Thyroid gland (tissue), 4 donors: ENCODE data around the gene OOSP3. TPM values are rescaled to one million over a fixed set of nuclear protein-coding genes. Genes with fewer than 3 reads are reported as not detected.
"Not testable (repeated sequence)": the region's sequence is repeated elsewhere in the genome, so short reads cannot be mapped to it uniquely, and the experiment has no call there.

ENCODE experiments used
- DNase-seq, 2 donors: peaks; one replicate each; pipeline ENCODE4 v3.0.0-alpha.2; 2019
- H3K27ac ChIP-seq, 3 donors: fragments of 200-600 bp; sonication (generic); 1 replicate in 2 of 3; 2 replicates in 1 of 3; pipeline ENCODE4 v1.5.1; 2016 to 2019; ENCODE audit warnings: mild to moderate bottlenecking in 1 of 3, moderate library complexity in 1 of 3
- H3K27me3 ChIP-seq: fragments of 200-600 bp; sonication (generic); one replicate; pipeline ENCODE4 v1.5.1; 2019
- H3K36me3 ChIP-seq, 2 donors: fragments of 200-600 bp; sonication (generic); one replicate each; pipeline ENCODE4 v1.5.1; 2016 to 2019
- H3K4me1 ChIP-seq, 2 donors: fragments of 200-600 bp; sonication (generic); one replicate each; pipeline ENCODE4 v1.5.1; 2017 to 2019
- H3K4me3 ChIP-seq, 3 donors: fragments of 200-600 bp; sonication (generic); replicated peaks in 1 of 3; 1 replicate in 2 of 3; 2 replicates in 1 of 3; pipeline ENCODE4 v1.5.1; 2016; ENCODE audit warnings: mild to moderate bottlenecking in 1 of 3
- H3K9me3 ChIP-seq: fragments of 200-600 bp; sonication (generic); one replicate; pipeline ENCODE4 v1.5.1; 2017
- POLR2A ChIP-seq, 2 donors: fragments of 450-650 bp; IDR thresholded peaks; one replicate each; pipeline ENCODE4 v1.6.1; 2017; ENCODE audit warnings: antibody characterized with exemption in 2 of 2, mild to moderate bottlenecking in 2 of 2, moderate library complexity in 1 of 2
- WGBS, 2 donors: methylation state at CpG; one replicate each; pipeline ENCODE4 v1.1.5; 2017; 5-methylcytosine and 5-hydroxymethylcytosine counted together
- intact Hi-C: fragments of 100-400 bp; cut with DNase I; formaldehyde crosslinking; loops from one replicate; pipeline ENCODE4 v1.15.1; 2023
- total RNA-seq, 4 donors: library from RNA; depleted of rRNA; stranded (reverse); fragments of >200 nt; gene quantifications; one replicate each; pipeline ENCODE4 v1.2.3, GENCODE V29; 2016
- TF ChIP-seq, protein P1 (sequence below), 6 experiments: fragments of 200-600 bp in 3 of 6; fragments of 450-650 bp in 3 of 6; sonication (generic) in 3 of 6; IDR thresholded peaks; one replicate each; pipeline ENCODE4 v1.5.1; 2016 to 2019; ENCODE audit warnings: antibody characterized with exemption in 6 of 6, mild to moderate bottlenecking in 2 of 6, inconsistent platforms in 1 of 6, moderate library complexity in 1 of 6

The OOSP3 gene
- total RNA-seq, 4 donors from 2014 or later, result not detected

DNA sequence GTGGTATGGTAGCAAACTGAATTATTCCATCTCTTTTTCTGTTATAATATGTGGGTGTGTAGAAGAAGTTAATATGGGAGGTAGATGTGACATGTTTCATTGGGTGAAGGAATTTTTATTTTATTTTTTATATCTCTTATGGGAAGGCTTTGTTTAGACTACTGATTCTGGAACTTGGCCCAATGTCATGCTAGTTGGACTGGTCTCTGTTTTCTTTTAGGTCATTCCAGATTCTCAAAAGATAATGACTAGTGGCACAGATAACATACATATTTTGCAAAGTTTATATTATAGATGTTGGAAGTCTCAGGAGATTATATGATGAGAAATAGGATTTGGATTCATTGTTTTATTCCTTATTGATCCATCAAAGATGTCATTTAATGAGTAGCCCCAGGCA, 1.3 kb upstream of the OOSP3 start:
- TF ChIP-seq, protein P1, sequence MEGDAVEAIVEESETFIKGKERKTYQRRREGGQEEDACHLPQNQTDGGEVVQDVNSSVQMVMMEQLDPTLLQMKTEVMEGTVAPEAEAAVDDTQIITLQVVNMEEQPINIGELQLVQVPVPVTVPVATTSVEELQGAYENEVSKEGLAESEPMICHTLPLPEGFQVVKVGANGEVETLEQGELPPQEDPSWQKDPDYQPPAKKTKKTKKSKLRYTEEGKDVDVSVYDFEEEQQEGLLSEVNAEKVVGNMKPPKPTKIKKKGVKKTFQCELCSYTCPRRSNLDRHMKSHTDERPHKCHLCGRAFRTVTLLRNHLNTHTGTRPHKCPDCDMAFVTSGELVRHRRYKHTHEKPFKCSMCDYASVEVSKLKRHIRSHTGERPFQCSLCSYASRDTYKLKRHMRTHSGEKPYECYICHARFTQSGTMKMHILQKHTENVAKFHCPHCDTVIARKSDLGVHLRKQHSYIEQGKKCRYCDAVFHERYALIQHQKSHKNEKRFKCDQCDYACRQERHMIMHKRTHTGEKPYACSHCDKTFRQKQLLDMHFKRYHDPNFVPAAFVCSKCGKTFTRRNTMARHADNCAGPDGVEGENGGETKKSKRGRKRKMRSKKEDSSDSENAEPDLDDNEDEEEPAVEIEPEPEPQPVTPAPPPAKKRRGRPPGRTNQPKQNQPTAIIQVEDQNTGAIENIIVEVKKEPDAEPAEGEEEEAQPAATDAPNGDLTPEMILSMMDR (IDR thresholded peaks at IDR 0.05), result no peak
- TF ChIP-seq POLR2A (IDR thresholded peaks at IDR 0.05), result no peak
- H3K27ac ChIP-seq, result no peak overlapping the region
- H3K9me3 ChIP-seq, result no peaks in the 10 kb centered on the region
- H3K36me3 ChIP-seq, result no peaks in the 10 kb centered on the region
- no peaks in the 10 kb centered on the region for H3K4me1 ChIP-seq
- intact Hi-C loops, result no loop called here
- H3K4me3 ChIP-seq, result no peak overlapping the region
- no peak for DNase-seq
- no peaks in the 10 kb centered on the region for H3K27me3 ChIP-seq

DNA sequence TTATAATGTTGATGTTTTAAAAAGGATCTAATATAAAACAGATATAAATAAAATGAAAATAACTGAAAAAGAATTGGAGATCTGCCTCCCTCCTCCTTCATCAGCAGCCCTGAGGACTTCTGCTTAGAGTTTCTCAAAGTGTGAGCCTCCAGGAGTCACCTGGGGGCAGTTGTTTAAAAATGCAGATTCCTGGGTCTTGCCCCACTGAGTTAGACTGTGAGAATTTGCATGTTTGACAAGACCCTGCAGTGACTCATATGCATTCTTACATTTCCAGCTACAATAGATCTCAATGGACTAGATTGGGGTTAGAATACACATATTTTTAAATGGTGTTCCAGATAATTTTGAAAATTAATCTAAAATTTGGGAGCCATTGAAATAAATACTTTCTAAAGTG, 798 bp upstream of the OOSP3 start:
- no peak for TF ChIP-seq POLR2A (IDR thresholded peaks at IDR 0.05)
- TF ChIP-seq, protein P1 (IDR thresholded peaks at IDR 0.05), result no peak
- Histone ChIP-seq H3K27me3 (no peaks in the 10 kb centered on the region), H3K36me3 (no peaks in the 10 kb centered on the region), H3K4me3 (no peak overlapping the region), H3K27ac (no peak overlapping the region), H3K4me1 (no peaks in the 10 kb centered on the region), H3K9me3 (no peaks in the 10 kb centered on the region)
- intact Hi-C loops, result no loop called here
- no peak for DNase-seq

DNA sequence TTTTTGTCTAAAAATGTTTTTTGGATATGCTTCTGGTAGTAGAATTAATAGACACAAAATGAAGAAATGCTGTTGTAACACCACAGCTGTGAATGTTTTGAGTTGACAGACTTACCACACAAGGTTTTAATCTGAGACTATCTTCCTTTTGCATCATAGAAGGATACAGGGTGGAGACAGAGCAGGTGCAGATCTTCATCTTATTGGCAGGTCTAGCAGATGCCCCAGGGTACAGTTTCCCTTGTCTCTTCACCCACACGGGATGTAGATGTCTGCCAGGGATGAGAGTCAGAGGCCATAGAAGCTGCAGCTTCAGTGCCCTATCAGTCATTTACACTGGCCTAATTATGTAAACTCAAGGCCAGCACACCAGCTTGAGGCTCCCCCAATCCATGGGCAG, 985 bp downstream of the OOSP3 start:
- H3K4me1 ChIP-seq, result no peaks in the 10 kb centered on the region
- H3K27ac ChIP-seq, result no peak overlapping the region
- no peak for DNase-seq
- 67 to 69% methylated on average over 1 of the region's 1 CpG for WGBS, 2 donors
- H3K36me3 ChIP-seq, result no peaks in the 10 kb centered on the region
- no peak overlapping the region for H3K4me3 ChIP-seq
- H3K9me3 ChIP-seq, result no peaks in the 10 kb centered on the region
- intact Hi-C loops, result no loop called here
- H3K27me3 ChIP-seq, result no peaks in the 10 kb centered on the region
- TF ChIP-seq, protein P1 (IDR thresholded peaks at IDR 0.05), result no peak
- TF ChIP-seq POLR2A (IDR thresholded peaks at IDR 0.05), result no peak

DNA sequence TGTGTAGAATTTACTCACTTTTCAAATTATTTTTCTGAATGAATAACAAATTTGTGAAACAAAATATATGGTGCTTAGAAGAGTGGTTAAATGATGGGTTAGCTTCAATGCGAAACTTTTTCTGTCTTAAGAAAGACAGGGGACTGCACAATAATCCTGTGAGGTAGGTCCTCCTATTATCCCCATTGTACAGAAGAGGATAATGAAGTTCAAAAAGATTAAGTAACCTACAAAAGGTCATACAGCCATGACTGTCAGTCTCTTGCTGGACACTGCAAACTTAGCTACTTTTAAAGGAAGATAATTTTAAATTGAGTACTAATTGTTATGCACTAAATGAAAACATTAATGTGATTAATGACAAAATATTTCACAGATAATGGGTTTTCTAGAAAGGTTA, 5.0 kb downstream of the OOSP3 start:
- DNase-seq, result no peak
- 88 to 91% methylated on average over 1 of the region's 1 CpG for WGBS, 2 donors
- H3K27ac ChIP-seq, result no peak overlapping the region
- no peaks in the 10 kb centered on the region for H3K4me1 ChIP-seq
- no peak overlapping the region for H3K4me3 ChIP-seq
- intact Hi-C loops, result no loop called here
- no peaks in the 10 kb centered on the region for H3K27me3 ChIP-seq
- TF ChIP-seq POLR2A (IDR thresholded peaks at IDR 0.05), result no peak
- TF ChIP-seq, protein P1 (IDR thresholded peaks at IDR 0.05), result no peak
- no peaks in the 10 kb centered on the region for H3K9me3 ChIP-seq
- H3K36me3 ChIP-seq, result no peaks in the 10 kb centered on the region

DNA sequence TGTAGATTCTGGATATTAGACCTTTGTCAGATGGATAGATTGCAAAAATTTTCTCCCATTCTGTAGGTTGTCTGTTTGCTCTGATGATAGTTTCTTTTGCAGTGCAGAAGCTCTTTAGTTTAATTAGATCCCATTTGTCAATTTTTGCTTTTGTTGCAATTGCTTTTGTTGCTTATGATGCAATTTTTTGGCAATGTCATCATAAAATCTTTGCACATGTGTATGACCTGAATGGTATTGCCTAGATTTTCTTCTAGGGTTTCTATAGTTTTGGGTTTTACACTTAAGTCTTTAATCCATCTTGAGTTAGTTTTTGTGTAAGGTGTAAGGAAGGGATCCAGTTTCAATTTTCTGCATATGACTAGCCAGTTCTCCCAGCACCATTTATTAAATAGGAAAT, 8.6 kb downstream of the OOSP3 start:
- H3K27me3 ChIP-seq, H3K36me3 ChIP-seq, H3K4me1 ChIP-seq, DNase-seq, intact Hi-C loops, H3K27ac ChIP-seq, H3K9me3 ChIP-seq, H3K4me3 ChIP-seq: not testable (repeated sequence)

DNA sequence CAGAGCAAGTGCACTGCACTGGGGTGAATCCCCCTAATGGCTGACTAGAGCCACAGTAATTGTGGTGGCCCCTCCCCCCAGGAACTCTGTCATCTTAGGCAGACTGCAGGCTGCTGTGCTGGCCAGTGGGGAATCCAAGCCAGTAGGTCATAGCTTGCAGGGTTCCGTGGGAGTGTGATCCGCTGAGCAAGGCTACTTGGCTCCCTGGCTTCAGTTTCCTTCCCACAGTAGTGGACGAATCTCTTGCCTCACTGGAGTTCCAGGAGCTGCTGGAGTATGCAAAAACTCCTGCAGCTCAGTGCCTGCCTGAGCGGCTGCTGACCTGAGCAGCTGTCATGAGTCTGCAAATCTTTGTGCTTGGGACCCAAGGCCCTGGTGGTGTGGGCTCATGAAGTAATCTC, 13.2 kb downstream of the OOSP3 start:
- 16 to 56% methylated on average over 1 to 3 of the region's 4 CpGs for WGBS, 2 donors
- no peak overlapping the region for H3K4me3 ChIP-seq
- H3K4me1 ChIP-seq, result no peaks in the 10 kb centered on the region
- no peak overlapping the region for H3K27ac ChIP-seq
- no peaks in the 10 kb centered on the region for H3K36me3 ChIP-seq
- intact Hi-C loops, result no loop called here
- no peaks in the 10 kb centered on the region for H3K9me3 ChIP-seq
- DNase-seq, result no peak
- no peaks in the 10 kb centered on the region for H3K27me3 ChIP-seq
- TF ChIP-seq POLR2A (IDR thresholded peaks at IDR 0.05), result no peak
- TF ChIP-seq, protein P1 (IDR thresholded peaks at IDR 0.05), result no peak
